NT2/D1 (cell line): Measurements from ENCODE around the gene SERPINA1.

Experiments used
- SUZ12 ChIP-seq: IDR thresholded peaks from 2 replicates; pipeline ENCODE4 v1.6.1; 2011; ENCODE audit not compliant: insufficient read length, insufficient read depth; ENCODE audit errors: extremely low read depth
- ZNF274 ChIP-seq: IDR thresholded peaks from 2 replicates; pipeline ENCODE4 v1.6.1; 2011; ENCODE audit warnings: mild to moderate bottlenecking, low read depth, low read length

DNA sequence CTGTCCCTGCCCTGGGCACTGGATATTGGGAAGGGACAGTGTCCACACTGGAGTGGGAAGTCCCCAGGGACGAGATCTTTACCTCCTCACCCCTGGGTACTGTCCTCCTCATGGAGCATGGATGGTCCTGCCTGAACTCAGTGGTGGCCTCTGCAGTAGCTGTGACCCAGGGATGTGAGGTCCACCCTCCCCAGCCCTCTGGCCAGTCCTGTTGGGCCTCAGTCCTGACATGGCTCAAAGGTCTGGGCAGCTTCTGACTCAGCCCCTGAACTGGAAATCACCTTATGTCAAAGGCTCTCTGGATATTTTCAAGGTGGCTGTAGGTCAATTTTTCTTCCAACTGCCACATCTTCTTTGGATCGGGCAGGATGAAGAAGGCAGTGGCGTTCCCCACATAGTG, 24.4 kb downstream of the SERPINA1 start:
- TF ChIP-seq ZNF274 (no peak), SUZ12 (no peak)
